ENCODE measurements around the gene ASPG.

ASPG gene

DNA sequence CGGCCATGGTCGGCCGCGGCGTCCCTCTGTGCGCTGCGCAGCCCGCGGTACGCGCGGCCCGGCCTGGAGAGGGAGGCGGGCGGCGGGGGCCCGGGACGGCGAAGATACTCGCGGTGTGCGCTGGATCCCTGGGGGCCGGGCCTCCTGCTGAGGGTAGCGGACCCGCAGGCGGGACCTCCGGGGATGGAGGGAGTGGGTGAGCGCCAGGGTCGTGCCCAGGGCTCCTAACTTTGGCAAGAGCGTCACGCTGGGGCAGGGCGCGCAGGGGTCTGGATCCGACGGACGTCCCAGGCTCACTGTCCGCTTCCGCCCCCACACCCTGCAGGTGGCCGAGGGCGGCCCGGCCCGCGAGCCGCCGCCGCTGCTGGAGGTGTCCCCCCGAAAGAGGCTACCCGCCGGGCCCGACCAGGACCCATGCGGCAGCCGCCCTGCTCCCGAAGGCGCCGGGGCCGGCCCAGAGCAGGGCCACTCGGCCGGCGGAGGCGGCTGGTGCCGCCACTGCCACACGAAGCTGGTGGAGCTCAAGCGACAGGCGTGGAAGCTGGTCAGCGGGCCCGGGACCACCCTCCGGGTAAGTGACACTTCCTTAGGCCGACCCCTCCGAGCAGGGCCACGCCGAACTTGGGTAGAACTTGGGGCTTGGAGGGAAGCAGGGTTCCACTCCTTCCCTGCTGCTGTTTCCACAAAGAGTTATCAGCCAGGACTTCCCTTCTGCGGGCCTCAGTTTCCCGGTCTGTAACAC lies 53.4 kb downstream of the ASPG start:
- DNase-seq, result no peak

DNA sequence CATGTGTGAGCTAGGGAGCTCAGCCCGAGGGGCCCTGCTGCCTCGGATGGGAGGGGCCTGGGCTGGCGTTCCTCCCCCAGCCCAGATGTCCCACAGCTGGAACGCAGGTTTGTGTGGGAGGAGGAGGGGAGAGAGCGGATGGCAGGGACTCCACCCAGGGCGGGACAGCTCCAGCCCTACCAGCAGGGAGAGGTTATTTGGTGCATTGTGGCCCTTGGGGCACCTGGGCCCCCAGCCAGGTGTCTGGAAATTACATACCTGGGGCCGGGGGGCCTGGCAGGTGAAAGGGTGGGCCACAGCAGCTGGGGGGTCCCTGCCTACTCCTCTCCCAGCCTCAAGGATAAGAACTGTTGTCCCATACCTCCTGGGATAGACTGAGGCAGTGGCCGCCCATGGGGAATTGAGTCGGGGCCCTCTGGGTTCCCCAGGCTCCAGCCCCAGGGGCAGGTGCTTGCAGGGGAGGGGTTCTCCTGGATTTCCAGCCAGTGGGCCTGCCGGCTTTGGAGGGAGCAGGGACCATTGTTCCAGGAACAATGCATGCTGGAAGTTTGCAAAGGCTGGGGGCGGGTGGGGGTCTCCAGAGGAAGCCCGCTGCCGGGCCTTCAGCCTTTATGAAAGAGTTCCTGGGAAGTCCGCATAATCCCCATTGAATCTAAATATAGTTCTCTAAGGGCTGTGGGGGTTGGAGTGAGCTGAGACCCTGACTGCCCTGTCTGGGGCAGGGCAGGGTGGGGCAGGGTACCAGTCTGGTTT lies 54.1 kb downstream of the ASPG start:
- DNase-seq, result no peak

DNA sequence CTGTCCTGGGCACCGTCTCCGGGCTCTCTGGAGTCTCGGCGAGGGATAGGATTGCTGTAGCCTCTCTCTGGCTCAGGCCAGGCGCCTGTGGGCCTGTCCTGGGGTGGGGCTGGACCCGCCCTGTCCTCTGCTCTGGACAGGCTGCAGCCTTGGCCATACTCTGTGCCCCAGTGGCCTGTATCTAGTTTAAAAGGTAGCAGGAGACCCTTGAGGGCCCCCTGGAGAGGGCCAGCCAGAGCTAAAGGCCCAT lies 54.6 kb downstream of the ASPG start:
- DNase-seq, result no peak

DNA sequence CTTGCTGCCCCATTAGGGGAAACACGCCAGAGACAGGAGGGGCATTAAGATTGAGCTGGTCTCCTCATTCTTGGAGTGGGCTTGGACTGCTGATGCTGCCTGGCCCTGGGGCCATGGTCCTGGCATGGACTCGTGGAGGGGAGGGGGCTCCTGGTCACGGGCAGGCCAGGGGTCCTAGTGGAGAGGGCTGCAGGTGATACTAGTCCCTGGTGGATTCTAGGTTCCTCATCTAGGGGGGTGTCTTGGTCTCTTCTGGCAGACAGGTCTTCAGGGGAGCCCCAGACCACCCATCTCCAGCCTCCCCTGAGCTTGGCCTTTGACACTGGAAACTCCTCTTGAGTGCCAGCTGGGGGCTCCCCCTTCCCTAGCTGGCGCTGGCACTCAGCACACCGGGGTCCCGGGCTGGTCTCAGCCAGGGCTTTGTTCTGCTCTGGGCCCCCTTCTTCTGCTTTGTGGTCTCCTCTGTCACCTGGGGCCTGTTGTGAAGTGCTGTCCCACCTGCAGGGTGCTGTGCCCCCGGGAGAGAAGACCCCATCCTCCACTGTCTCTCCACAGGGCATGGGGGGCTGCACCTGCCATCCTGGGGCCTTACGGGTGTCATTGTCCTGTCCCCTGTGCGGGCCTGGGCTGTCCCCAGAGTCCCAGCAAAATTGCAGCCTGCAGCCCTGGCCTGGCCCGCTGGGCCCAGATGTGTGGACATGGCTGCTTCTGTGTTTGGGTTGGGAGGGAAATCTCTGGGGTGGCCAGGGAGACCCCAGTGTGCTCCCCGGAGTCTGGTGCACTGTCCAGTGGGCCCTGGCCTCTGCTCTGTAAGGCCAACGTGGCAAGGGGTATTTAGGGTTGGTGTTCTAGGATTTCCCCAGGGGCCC lies 55.2 kb downstream of the ASPG start:
- no peak for DNase-seq

DNA sequence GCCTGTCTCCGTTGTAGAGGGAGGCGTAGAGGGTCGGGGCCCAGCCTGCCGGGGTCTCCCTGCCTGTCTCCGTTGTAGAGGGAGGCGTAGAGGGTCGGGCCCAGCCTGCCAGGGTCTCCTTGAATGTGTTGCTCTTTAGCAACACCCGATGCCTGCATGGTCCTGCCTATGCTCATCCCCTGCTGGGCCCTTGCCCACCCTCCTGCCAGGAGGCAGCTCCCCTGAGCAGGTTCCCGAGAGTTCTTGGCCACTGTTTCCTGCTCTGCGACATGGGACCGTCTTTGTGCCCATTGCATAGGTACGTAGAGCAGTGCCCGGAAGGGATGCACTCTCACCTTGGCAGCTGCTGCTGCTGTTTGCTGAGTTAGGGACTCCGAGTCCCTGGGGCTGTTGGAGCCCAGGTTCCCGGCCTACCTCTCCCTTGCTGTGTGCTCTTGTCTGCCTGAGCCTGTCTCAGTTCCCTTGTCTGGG lies 56.2 kb downstream of the ASPG start:
- DNase-seq, result no peak

DNA sequence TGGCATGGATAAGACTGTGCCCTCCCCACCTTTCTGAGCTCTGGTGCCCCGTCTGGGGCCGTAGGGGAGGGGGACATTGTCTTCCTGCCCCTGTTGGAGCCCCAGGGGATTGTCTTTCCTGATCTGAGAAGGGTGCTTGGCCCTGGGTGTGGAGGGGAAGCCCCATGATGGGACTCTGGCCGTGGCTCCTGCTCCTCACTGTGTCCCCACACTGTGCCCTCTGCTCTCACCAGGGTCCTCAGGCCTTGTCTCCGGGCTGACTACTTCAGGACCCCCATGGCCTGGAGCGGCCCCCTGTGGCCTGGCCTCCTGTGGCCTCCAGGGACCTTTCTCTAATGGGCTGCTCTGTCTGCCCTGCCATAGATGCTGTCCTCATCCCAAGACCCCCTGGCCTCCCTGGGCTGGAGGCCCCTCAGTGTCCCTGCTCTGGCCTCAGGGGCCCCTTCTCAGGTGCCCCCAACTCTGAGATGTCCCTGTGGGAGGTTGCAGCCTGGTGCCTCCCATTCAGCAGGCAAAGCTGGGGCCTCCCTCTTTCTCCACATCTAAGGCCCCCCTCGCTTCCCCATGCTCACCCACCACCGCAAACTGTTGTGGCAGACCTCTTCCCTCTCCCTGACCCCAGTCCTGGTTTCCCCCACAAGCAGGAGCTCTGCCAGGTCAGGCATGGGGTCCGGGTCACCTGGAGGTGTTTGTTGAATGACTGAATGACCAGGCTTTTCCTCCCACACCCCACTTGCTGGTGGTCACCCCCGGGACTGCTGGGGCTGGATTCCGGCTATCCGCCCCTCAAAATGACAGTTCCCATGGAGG lies 56.8 kb downstream of the ASPG start:
- DNase-seq, result no peak

DNA sequence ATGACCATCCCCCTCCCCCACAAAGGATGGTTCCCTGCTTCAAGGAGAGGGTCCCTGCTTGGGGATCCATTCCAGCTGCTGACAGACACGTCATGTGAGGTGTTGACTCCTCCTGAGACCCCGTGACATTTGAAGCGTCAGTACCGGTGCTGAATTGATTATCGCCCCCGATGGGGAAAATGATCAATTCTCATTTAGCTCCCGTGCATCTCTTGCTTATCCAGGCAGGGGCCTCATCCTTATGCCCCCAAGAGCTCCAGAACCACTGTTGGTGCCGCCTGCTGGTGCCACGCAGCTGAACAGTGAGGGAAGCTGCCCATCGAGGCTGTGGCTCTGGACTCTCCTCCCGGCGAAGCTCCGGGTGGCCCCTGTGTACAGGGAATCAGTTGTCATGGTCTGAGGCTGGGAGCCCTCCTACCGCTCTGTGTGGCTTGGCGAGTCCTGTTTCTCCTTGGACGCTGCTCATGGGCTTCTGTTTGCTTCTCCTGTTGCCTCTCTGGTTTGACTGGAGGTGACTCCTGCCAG lies 57.5 kb downstream of the ASPG start:
- DNase-seq, result no peak

DNA sequence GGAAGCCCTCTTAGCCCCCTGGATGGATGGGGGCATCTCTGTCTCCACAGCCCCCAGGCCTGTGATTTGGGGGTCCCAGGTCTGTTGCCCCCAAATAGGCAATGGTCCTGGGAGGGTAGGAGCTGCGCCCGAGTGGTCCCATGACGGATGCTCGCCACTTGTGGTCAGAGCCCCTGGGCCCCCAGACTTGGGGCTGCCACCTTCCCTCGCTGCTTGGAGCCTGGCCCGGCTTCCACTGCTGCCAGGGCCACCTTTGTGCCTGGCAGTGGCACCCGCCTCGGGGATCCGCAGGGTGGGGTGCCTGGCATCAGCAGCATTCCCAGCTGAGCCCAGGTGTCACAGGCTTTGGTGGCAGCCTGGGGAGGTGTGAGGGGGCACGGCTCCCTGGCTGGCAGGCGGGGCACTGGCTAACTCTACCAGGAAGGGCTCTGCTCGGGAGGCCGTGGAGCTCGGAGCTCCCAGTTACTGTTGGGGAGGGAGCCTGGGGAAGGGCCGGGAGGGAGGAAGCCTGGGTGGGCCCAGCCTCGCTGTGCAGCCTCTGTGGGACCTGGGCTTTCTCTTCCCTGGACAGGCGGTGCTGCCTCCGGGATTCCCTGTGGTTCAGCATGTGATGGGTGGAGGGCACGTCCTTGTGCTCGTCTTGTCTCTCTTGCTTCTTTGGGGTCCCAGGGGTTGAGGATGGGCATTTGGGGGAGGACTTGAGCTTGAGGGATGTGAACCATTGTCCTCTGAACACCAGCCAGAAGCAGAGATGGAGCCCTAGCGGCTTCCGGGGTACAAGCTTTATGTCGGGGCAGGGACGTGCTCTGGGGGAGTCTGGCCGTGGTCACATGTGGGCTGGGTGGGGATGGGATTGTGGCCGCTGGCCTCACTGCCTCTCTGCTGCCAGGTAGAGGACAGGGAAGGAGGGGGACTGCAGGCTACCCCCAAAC lies 58.3 kb downstream of the ASPG start:
- DNase-seq, result no peak

DNA sequence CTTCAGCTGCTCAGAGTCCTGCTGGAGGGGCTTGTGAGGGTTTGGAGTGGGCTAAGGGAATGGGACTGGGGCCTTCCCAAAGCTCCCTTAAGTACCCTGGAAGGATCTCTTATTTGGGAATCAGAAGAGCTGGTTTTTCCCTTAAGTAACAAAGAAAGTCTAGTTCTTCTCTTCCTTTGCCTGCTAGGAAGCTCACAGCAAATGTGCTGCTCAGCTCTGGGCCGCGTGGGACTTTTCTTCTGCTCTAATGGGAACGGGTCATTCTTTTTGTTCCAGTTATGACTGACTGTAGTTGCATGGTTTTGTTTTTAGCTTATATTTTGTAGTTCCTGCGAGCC lies 58.9 kb downstream of the ASPG start:
- no peak for DNase-seq

DNA sequence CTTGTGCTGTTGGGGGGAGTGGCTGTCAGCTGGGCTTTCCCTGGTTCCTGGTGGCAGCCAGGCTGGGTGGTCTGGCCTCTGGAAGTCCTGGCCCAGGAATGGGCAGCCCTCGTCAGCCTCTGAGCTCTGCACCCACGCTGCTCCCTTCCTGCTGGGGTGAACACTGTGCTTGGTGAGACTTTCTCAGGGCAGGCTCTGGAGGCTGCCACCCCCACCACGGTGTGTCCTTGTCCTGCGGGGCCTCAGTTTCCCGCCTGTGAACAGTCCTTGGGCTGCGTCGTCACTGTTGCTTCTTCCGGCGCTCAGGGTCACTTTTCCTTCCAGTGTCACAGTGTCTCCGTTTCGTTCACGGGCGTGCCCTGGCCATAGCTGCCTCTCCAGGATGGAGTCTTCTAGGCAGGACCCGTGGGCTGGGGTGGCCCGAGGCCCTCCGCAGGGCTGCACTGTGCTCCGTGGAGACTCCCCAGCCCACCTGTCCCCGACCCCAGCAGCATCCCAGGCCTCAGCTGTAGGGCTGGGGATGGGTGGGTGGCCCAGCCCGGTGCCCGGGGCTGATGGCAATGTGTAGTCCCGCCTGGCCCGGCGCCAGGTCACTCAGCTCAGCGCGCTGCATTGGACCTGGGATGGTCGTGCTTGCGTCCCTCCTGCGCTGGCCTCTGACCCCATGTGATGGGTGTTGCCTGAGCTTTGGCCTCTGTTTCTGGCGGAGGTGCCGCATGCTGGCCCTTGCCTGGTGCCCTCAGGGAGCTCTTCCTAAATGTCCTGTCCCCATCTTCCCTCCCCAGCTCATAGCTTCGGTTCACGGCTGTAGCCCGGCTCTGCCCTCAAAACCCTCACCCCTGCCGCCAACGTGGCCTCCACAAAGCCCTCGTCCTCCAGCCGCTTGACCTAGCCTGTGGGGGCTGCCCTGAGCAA lies 59.7 kb downstream of the ASPG start:
- DNase-seq, result no peak

DNA sequence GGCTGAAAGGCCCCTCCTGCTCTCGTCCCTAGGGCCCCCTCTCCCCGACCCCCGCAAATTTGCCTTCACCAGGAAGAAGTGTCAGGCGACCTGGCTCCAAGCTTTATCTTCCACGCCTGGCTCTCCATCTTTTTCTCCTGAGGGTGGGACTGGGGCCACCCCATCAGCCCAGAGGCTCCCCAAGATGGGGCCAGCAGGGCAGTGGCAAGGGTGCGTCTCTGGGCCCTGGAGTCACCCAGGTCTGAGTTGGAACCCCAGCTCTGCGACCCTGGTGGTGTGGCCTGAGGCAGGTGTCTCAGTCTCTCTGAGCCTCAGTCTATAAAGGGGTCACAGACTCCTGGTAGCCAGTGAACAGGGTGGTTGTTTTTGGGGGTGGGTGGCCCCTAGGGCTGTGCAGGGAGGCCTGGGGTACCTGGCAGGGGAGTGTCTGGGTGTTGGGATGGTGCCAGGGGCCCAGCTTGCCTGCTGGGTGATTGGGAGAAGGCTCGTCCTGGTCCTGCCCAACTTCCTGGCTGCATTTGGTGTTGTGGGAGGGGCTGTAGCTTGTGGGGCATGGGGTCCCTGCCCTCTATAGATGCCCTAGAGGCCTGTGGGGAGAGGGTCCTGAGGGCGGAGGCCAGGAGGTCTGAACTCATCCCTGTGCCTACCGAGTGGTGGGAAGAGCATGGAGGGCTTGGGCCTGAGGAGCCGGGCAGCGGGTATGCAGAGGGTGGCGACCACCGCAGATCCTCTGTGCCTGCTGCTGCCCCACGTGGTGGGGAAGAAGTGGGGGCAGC lies 60.5 kb downstream of the ASPG start:
- DNase-seq, result no peak

DNA sequence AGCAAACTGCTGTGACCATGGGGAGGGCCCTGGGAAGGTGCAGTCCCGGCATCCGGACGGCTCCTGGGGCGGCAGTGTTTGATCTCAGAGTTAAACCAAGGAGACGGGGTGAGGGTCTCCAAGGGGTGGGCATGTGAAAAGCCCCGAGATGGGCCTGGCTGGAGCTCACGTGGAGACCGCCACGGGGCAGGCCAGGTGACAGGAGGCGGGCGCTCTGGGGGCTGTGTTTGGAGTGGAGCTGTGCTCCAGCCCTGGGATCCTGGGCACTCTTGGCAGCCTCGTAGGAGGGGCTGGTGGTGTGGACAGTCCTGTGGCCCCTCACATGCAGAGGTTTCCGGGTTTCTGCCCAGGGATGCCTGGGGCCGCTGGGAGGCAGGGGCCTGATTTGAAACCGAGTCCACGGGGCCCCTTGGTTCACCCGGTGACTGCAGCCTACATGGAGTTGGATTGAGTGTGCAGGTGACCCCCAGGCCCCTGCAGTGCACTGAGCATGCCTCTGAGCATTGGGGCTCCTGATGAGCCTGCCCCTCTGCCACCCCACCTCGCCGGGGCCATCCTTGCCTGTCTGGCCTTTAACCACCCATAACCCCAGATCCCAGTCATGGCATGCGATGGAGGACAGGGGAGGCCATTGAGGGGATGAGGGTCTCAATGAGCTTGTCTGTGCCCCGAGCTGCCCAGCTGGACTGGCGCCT lies 61.3 kb downstream of the ASPG start:
- DNase-seq, result no peak

DNA sequence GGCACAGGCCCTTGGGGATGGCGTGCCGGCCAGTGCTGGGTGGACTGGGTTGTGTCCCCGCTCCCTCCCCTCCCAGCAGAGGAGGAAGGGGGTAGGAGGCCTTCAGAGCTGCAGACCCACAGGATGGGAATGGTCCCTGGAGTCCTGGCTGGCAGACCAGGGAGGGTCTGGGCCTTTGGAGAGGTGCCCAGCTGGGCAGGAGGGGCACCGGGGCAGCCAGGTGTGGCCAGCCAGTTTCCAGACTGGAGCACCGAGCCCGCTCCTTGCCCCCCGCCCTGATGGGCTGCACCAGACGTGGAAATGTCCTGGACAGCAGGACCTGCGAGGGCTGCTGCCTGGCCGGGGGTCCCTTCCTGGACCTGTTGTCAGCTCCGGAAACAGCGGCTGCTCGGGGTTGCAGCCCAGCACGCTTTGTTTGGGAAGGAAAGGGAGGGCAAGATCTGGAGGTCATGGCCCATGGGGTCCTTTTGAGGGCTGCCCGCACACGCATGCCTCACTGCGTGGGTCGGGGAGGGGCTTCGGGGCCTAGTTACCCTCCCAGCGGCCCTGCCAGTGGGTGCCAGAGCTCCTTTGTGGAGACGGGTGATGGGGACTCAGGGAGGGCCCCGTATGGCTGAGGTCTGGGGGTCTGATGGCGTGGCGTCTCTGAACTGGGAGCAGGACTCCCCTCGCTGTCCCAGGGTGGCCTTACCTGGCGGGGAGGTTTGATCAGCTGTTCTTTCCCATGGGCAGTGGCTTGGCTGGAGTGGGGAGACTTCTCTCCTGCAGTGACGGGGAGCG lies 62.0 kb downstream of the ASPG start:
- no peak for DNase-seq

DNA sequence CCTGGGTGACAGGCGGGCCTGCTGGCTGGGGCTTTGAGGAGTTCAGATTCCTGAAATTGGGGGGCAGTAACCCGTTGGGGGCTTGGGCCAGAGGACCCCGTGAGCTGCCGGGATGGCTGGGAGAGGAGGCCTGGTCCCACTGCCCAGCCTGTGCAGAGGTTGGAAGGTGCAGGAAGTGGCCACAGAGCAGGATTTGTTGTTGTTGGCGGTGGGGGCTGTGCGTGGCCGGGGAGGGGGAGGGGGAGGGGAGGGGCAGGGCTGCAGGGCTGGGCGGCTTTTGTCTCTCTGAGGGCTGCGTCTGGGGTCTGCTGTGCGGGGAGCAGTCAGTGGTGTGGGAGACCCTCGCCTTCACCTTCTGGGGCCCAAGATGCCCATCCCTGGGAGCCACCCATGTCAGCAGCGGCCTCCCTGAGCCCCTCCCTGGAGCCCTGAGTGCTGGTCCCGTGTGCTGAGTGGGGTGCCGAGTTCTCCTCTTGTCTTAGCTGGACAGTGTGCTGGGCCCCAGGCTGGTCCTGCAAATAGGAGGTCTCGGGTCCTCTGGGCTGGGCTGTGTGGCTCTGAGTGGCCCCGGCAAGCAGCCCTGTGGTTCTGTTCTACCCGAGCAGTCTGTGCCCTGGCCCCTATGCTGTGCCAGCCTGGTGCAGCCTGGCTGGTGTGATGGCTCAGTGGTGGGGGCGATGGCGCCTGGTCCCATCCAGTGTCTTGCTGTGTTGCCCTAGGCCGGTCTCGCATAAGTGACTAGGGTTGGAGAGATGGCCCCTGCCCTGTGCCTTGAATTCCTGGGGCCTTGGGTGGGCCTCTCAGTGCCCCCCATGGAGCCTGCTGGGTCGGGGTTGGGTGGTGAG lies 63.2 kb downstream of the ASPG start:
- no peak for DNase-seq

DNA sequence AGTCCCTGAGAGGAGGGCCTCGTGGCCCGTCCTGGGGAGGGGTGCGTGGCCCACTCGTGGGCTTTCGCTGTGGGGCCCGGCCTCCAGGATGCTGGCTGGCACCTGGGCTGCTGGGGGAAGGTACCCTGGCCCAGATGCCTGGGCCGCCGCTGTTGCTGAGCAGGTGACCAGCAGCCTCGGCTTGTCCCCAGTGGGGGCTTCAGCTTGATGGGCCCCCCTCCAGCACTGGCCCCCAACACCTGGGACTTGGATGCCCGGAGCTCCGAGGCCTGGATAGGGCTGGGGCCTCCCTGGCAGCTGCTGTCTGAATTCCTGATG lies 63.7 kb downstream of the ASPG start:
- no peak for DNase-seq

DNA sequence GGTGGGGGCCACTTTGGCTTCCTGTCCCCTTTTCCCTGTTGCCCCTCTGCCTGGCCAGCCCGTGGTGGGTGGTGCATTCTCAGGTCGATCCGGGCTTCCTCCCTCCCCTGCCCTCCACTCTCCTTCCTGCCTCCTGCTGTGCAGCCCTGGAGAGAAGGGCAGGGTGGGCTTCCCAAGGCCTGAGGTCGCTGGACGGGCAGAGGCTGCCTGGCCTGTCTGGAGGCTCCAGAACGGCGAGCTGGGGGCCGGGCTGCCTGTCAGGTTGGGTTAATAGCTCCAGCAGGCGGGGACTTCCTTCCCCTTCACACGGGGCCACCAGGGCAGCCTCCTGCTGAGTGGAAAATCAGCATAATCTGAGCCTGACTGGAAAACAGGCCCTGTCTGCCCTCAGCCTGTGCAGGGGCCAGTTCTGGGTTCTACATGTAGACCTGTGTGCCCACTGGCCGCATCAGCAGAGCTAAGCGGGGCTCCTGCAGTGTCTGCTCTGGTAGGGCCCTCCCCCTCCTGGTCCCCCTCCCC lies 64.2 kb downstream of the ASPG start:
- DNase-seq, result no peak
